ENCODE measurements around the gene IRAK2.

DNA sequence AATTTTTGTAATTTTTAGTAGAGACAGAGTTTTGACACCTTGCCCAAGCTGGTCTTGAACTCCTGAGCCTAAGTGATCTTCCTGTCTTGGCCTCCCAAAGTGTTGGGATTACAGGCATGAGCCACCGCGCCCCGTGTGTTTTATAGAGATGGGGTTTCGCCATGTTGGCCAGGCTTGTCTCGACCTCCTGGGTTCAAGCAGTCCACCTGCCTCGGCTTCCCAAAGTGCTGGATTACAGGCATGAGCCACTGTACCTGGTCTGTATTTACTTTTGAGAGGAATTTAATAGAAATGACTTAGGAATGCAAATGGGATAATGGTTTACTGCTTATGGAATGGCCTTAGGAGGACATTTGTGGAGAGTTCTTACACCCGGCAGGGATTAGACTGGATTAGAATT is 94.3 kb downstream of the IRAK2 start:
- TF ChIP-seq, protein P1, sequence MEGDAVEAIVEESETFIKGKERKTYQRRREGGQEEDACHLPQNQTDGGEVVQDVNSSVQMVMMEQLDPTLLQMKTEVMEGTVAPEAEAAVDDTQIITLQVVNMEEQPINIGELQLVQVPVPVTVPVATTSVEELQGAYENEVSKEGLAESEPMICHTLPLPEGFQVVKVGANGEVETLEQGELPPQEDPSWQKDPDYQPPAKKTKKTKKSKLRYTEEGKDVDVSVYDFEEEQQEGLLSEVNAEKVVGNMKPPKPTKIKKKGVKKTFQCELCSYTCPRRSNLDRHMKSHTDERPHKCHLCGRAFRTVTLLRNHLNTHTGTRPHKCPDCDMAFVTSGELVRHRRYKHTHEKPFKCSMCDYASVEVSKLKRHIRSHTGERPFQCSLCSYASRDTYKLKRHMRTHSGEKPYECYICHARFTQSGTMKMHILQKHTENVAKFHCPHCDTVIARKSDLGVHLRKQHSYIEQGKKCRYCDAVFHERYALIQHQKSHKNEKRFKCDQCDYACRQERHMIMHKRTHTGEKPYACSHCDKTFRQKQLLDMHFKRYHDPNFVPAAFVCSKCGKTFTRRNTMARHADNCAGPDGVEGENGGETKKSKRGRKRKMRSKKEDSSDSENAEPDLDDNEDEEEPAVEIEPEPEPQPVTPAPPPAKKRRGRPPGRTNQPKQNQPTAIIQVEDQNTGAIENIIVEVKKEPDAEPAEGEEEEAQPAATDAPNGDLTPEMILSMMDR (IDR thresholded peaks at IDR 0.05), result no peak
- no peak for TF ChIP-seq EP300 (IDR thresholded peaks at IDR 0.05; ENCODE audit: low read depth)
